ENCODE data around the gene LTA.

- no peak for TF ChIP-seq CTCF (IDR thresholded peaks at IDR 0.05)
- no peak for TF ChIP-seq EZH2 (IDR thresholded peaks at IDR 0.05; ENCODE audit: borderline replicate concordance, insufficient read depth, low read depth, low read length, poor library complexity, severe bottlenecking)
These were observed 38.9 kb downstream of the LTA start for GRCh38 chr6:31610968-31611367.

All from B cell (primary cell).